ENCODE measurements around the gene UBASH3A.

UBASH3A gene

DNA sequence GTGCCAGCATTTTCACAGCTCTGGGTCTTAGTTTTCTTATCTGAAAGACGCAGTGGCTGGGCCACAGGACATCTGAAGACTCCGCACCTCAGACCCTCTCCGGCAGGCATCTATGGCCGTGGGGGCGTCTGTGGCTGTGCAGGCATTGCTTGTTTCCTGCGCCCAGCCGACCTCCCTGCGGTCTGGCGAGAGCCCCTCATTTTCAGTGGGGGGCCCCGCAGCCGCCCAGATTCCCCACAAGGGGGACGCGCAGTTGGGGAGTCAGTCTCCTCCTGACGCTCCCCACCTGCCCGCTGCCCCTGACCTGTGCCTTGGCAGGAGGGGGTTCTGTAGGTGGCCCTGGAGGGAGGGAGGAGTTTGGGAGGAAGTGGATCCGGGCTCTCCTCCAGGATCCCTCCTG lies 33.9 kb upstream of the UBASH3A start:
- Mint-ChIP-seq H3K36me3 (no peaks in the 10 kb centered on the region), H3K27ac (no peak overlapping the region), H3K9me3 (no peaks in the 10 kb centered on the region), H3K4me3 (no peak overlapping the region), H3K4me1 (peaks cover 8% of the 10 kb centered on the region), H3K27me3 (no peaks in the 10 kb centered on the region)

DNA sequence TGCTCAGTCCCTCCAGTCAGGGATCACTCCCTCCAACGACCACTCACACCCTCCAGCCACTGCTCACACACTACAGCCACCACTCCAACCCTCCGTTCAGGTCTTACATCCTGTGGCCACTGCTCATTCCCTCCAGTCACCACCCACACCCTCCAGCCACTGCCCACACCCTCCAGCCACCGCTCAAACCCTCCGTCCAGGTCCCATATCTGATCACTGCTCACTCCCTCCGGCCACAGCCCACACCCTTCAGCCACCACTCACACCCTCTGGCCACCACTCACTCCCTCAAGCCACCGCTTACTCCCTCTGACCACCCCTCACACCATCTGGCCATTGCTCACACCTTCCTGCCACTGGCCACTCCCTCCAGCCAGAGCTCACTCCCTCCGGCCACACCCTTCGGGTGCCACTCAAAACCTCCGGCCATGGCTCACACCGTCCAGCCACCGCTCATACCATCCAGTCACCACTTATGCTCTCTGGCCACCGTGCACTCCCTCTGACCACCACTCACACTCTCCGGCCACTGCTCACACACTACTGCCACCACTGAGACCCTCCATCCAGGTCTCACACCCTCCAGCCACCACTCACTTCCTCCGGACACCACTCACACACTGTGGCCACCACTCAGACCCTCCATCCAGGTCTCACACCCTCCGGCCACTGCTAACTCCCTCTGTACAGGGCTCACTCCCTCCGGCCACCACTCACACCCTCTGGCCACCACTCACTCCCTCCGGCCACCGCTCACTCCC lies 32.6 kb upstream of the UBASH3A start:
- Mint-ChIP-seq H3K36me3 (no peaks in the 10 kb centered on the region), H3K4me1 (peaks cover 8% of the 10 kb centered on the region), H3K27ac (peak overlapping the region; percentile 31), H3K27me3 (no peaks in the 10 kb centered on the region), H3K9me3 (no peaks in the 10 kb centered on the region), H3K4me3 (no peak overlapping the region)

DNA sequence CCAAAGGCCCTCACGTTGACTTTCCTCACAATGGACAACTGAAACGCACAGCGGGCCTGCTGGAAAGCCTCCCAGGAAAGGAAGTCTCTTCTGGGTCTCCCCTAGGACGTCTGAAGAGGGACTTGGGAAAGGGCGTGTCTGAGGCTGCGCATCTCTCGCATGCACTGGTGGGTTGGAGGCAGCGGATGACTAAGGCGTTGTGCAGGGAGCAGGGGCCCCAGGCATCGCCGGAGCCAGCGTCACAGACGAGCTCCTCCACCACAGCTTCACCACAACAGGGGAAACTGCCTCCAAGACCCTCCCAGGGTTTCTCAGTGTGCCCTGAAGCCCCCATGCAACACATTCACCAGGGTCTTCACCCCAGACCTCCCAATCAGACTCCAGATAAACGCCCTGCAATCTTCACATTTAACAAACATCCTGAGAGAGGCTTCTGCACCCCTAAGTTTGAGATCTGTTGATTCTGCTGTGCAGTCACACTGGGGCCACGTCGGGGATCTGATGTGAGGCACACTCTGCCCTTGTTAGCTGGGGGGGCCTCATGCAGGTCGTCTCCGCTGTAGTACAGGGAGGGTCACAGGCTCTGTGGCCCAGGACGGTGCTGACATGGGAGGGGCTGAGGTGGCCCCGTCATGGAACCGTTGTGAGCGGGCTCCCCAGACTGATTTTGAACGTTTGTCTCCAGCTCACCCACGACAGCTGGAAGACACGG lies 30.4 kb upstream of the UBASH3A start:
- H3K27me3 Mint-ChIP-seq = no peaks in the 10 kb centered on the region

DNA sequence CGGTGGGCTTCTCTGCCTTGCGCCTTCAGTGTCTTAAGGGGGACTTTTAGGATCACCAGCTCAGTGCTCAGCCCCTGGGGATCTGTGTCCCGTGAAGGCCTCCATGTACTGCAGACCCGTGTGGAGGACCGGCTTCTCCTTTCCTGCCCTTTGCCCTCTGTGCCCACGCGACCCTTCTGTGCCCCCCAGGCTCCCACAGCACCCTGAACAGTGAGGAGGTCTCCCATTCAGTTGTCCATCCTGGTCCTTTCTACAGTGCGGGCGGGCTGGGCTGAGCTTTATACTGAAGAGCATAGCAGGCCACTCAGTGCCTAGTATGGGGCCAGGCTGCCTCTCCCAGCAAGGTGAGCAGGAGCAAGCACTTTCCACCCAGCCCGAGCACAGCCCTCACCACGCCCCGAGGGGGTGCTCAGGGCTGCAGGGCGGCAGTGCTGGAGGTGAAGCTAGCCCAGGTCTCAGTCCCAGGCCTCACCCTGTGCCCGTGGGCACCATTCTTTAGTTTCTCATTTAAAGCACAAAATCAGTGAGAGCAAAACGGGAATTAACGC lies 29.7 kb upstream of the UBASH3A start:
- Mint-ChIP-seq H3K4me3 (no peak overlapping the region), H3K27ac (no peak overlapping the region), H3K36me3 (no peaks in the 10 kb centered on the region), H3K4me1 (peaks cover 8% of the 10 kb centered on the region), H3K9me3 (no peaks in the 10 kb centered on the region), H3K27me3 (no peaks in the 10 kb centered on the region)

More for the DNA sequence above, 30.4 kb upstream of the UBASH3A start:
- Mint-ChIP-seq H3K9me3 (no peaks in the 10 kb centered on the region), H3K4me3 (no peak overlapping the region), H3K4me1 (peaks cover 8% of the 10 kb centered on the region), H3K27ac (no peak overlapping the region), H3K36me3 (no peaks in the 10 kb centered on the region)

DNA sequence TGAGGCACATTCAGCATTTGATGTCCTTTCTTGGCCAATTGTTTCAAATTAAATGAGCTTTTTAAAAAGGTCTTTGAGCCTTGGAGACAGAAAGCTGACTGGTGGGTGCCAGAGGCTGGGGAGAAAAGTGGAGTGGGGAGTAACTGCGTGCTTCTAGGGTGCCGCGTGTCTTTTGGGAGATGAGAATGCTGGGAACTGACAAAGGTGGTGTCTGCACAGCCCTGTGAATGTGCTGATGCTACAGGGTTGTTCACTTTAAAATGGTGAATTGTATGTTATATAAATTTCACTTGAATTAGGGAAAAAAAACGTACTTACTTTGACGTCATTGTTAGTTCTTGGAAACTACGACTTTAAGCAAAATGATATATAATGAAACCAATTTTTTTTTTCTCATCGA lies 29.2 kb upstream of the UBASH3A start:
- Mint-ChIP-seq H3K36me3 (no peaks in the 10 kb centered on the region), H3K4me3 (no peak overlapping the region), H3K27me3 (no peaks in the 10 kb centered on the region), H3K9me3 (no peaks in the 10 kb centered on the region), H3K4me1 (peaks cover 8% of the 10 kb centered on the region), H3K27ac (no peak overlapping the region)

DNA sequence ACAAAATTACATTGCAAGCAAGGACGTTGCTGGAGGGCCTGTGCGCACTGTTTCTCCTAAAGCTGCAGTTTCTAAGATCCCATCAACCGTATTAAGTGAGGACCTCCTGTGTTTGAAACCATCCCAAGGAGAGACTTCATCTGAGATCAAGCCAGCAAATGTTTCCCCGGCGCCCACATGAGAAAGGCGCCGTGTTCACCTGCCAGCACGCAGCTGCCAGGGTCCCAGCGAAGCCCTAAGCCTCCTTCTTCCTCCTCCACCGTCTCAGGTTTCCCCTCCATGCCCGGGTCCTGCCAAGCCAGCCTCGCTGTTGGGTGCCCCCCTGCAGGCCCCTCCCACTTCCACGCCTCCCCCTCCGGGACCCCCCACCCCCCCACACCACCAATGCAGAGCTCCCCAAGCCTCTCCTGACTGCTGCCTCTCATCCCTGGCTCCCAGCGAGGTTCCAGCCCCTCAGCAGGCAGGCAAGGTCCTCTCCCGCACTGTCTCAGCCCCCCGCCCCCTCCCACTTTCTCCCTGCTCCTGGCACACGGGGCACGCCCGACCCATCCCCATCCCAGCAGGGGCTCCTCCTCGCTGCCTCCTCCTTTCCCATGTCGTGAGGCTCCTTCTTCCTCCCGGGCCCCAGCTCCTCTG lies 28.7 kb upstream of the UBASH3A start:
- no peak overlapping the region for H3K27ac Mint-ChIP-seq
- no peak overlapping the region for H3K4me3 Mint-ChIP-seq
- no peaks in the 10 kb centered on the region for H3K36me3 Mint-ChIP-seq
- no peaks in the 10 kb centered on the region for H3K27me3 Mint-ChIP-seq
- no peaks in the 10 kb centered on the region for H3K9me3 Mint-ChIP-seq
- H3K4me1 Mint-ChIP-seq = peaks cover 8% of the 10 kb centered on the region

DNA sequence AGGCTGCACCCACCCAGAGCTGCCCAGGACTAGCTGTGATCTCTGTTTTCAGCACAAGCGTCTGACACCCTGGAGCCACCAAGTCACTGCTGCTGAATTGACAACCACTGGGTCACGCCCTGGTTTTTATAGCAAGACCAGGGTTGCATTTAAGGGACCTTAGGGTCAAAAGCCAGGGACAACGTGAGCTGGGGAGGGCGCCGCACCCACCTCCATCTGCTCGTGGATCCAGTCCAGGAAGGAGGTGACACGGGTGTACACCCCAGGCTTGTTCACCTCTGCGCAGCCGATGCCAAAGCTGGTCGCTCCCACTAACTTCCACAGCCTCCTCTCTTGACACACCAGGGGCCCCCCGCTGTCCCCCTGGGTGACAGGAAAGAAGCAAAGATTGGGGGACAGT lies 28.2 kb upstream of the UBASH3A start:
- no peak overlapping the region for H3K4me3 Mint-ChIP-seq
- no peaks in the 10 kb centered on the region for H3K36me3 Mint-ChIP-seq
- peaks cover 8% of the 10 kb centered on the region for H3K4me1 Mint-ChIP-seq
- H3K9me3 Mint-ChIP-seq = no peaks in the 10 kb centered on the region
- H3K27ac Mint-ChIP-seq = no peak overlapping the region
- H3K27me3 Mint-ChIP-seq = no peaks in the 10 kb centered on the region

DNA sequence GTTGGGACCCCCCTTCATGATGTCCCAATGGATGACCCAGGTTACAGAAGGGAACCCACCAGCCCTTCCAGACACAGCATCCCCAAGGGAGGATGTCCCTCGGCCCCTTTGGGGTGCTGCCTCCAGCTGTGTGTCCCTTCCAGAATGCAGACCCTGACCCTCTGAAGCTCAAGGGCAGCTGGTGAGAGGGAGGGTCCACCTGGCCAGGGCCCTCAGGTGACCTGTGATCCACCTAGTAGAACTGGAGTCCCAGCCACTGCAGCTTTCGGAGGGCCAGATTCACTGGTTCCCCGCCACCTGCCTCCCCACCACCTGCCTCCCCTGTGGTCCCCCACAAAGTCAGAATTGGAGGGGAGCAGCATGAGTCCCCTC lies 27.8 kb upstream of the UBASH3A start:
- no peaks in the 10 kb centered on the region for H3K27me3 Mint-ChIP-seq
- H3K4me3 Mint-ChIP-seq = no peak overlapping the region
- H3K27ac Mint-ChIP-seq = no peak overlapping the region
- no peaks in the 10 kb centered on the region for H3K9me3 Mint-ChIP-seq
- H3K4me1 Mint-ChIP-seq = peaks cover 8% of the 10 kb centered on the region
- no peaks in the 10 kb centered on the region for H3K36me3 Mint-ChIP-seq

DNA sequence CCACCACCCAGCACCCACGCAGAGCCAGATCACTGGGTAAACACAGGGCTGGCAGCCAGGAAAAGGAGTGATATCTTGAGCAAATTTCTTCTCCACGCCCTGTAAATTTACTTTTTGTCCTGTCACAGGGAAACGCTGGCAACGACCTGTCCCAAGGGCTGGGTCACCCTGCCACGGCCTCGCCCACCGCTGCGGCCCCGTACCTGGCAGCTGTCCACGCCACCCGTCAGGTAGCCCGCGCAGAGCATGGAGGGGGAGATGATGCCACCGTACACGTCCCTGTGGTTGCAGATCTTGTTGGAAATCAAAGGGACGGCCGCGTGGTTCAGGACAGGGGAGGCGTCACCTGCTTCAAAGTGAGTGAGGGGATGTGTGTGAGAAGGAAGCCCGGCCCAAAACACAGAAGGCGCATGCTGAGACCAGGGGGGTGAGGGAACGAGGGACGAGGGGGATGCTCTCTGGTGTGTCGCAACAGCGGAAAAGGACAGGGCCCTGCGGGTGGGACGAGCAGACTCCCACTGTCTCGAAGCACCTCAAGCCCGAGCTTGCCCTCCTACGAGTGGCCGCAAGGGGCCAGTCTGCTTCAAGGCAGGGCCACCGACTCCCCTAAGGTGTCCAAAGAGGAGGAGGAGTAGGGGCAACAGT lies 27.2 kb upstream of the UBASH3A start:
- Mint-ChIP-seq H3K9me3 (no peaks in the 10 kb centered on the region), H3K36me3 (peaks cover under 1% of the 10 kb centered on the region), H3K27ac (no peak overlapping the region), H3K4me1 (peaks cover 8% of the 10 kb centered on the region), H3K27me3 (no peaks in the 10 kb centered on the region), H3K4me3 (no peak overlapping the region)

DNA sequence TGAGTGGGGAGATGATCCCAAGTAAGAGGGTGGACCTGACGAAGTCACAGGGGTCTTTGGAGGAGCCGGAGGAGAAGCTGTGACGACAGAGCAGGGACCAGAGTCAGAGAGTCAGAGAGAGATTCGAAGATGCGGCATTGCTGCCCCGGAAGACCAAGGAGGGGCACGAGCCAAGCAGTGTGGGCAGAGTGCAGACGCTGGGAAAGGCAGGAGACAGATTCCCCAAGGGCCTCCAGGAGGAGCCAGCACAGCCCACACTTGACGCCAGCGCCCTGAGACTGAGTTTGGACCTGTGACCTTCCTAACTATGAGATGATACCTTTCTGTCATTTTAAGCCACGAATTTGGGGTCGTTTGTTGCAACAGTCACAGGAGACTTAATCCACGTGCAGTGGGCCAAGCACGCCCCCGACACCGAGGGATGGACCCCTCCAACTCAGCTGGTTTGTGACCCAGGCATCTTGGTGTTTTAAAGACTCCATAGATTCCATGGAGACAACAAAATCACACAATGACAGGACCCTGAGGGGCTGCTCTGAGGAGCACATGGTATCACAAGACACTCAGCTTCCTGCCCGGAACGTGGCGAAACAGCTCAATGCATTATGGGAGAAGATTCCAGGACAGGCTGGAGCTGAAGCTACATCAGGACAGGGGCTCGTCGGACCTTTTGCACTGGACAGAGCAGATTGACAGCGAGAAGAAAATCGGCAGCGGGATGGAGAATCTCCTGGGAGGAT lies 26.3 kb upstream of the UBASH3A start:
- Mint-ChIP-seq H3K36me3 (peaks cover 4% of the 10 kb centered on the region), H3K4me1 (peaks cover 8% of the 10 kb centered on the region), H3K27ac (no peak overlapping the region), H3K27me3 (no peaks in the 10 kb centered on the region), H3K4me3 (no peak overlapping the region), H3K9me3 (no peaks in the 10 kb centered on the region)

DNA sequence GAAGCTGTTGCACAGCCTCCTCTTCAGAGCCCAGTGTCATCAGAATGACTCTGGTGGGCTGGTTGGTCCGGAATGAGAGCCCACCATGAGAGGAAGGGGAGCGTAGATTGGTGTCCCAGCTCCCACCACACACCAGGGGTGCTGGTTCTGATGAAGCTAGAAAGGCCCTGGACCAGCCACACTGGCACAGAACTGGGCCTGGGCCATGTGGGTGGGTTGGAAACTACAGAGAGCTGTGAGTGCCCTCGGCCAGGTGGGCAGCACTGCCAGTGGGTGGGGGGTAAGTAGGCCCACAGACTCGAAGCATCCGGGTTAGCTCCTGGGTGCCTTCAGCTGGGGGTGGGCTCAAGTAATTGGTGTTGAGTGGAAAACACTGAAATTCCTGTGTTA lies 25.8 kb upstream of the UBASH3A start:
- Mint-ChIP-seq H3K9me3 (no peaks in the 10 kb centered on the region), H3K27ac (no peak overlapping the region), H3K36me3 (peaks cover 4% of the 10 kb centered on the region), H3K4me3 (no peak overlapping the region), H3K4me1 (peaks cover 11% of the 10 kb centered on the region), H3K27me3 (no peaks in the 10 kb centered on the region)

DNA sequence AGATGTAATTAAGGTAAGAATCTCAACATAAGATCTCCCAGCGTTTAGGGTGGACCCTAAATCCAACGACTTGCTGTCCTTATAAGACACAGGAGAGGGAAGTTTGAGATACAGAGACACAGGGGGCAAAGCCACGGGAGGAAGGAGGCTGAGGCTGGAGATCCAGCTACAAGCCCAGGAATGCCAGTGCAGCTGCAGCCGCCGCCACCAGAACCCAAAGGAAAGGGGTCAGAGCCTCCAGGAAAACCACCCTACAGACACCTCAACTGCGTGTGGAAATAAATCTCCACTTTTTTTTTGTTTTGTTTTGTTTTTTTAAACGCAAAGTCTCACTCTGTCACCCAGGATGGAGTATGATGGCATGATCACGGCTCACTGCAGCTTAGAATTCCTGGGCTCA lies 25.3 kb upstream of the UBASH3A start:
- Mint-ChIP-seq H3K9me3 (no peaks in the 10 kb centered on the region), H3K27me3 (no peaks in the 10 kb centered on the region), H3K27ac (peak overlapping the region; percentile 23), H3K36me3 (peaks cover 4% of the 10 kb centered on the region), H3K4me3 (no peak overlapping the region), H3K4me1 (peaks cover 8% of the 10 kb centered on the region)

DNA sequence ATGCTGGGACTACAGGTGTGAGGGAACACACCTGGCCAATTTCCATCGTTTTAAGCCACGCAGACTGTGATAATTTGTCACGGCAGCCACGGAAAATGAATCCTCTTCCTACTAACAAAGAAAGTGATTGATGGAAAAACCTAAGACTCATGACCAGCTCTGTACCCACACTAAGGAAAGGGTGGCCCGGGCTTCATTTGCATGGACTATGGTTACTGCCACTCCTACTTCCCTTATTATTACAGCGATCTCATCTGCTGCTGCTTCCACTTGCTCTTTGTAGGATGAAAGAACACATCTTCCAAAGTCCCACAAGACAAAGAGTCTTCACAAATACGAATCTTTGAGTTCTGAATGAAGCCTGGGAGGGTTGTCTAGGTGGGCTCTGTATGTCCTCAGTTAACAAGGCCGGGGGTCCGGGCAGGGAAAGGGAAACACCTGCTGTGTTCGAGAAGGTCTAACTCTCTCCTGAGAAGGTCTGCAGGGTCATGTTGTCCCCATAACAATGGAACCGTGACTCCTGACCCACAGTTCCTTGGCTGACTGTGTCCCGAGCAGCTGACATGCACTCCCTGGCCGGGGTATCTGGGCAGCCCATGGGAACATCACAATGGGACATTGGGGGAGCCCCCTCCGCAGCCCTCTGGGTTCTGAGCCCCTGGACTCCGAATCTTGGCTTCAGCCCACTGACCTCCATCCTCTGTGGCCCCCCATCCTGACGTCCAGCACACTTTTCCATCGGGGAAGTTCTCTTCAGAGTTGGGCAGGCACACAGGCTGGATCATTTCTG lies 24.1 kb upstream of the UBASH3A start:
- Mint-ChIP-seq H3K27ac (no peak overlapping the region), H3K9me3 (no peaks in the 10 kb centered on the region), H3K27me3 (no peaks in the 10 kb centered on the region), H3K36me3 (peaks cover 4% of the 10 kb centered on the region), H3K4me3 (no peak overlapping the region), H3K4me1 (peaks cover 13% of the 10 kb centered on the region)

DNA sequence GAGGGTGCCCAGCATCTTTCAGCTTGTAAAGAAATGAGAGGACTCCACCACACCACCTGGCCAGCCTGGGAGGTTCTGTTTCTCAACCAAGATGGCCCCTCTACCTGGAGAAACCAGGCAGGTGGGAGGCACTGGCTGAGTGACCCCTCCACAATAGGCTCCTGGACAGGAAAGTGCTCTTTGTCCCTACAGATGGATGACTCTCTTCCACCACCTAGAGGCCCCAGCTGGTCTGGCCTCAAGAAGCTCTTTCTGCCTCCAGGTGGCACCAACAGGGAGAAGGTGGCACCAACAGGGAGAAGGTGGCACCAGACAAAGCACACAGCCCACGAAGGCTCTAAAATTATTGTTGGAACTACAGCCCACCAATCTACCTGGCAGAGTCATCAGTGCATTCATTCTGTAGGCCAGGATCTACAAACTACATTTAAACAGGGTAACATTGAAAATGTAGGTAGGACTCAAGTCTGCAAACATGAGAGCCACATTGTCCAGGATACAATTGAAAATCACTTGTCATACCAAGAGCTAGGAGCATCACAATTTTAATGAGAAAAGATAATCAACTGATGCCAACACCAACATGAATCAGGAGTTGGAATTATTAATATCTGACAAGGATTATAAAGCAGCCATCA lies 22.2 kb upstream of the UBASH3A start:
- Mint-ChIP-seq H3K9me3 (no peaks in the 10 kb centered on the region), H3K4me3 (no peak overlapping the region)

More for the DNA sequence above, 22.2 kb upstream of the UBASH3A start:
- peaks cover 19% of the 10 kb centered on the region for H3K4me1 Mint-ChIP-seq
- H3K27me3 Mint-ChIP-seq = no peaks in the 10 kb centered on the region
- no peak overlapping the region for H3K27ac Mint-ChIP-seq
- H3K36me3 Mint-ChIP-seq = peaks cover 4% of the 10 kb centered on the region

All from activated naive CD4-positive, alpha-beta T cell treated with anti-CD3 and anti-CD28 coated beads, Interleukin-2, amount 50 U/mL, for 24 hours (primary cell).